Nephron progenitor cell (in vitro differentiated cells): ENCODE data around the gene RANBP9.

Experiments
- DNase-seq: peaks from one replicate; pipeline ENCODE4 v3.0.0; 2021
- H3K27ac Mint-ChIP-seq: 2 replicates; pipeline ENCODE4 v1.8.0; 2021; ENCODE audit warnings: mild to moderate bottlenecking, moderate library complexity, mixed read lengths
- H3K27me3 Mint-ChIP-seq: 2 replicates; pipeline ENCODE4 v1.8.0; 2021; ENCODE audit warnings: mild to moderate bottlenecking, low read depth, mixed read lengths; ENCODE audit not compliant: poor library complexity
- H3K36me3 Mint-ChIP-seq: 2 replicates; pipeline ENCODE4 v1.8.0; 2021; ENCODE audit warnings: low read depth, mixed read lengths
- H3K4me1 Mint-ChIP-seq: 2 replicates; pipeline ENCODE4 v1.8.0; 2021; ENCODE audit warnings: mixed read lengths
- H3K4me3 Mint-ChIP-seq: 2 replicates; pipeline ENCODE4 v1.8.0; 2021; ENCODE audit warnings: mild to moderate bottlenecking, moderate library complexity, mixed read lengths
- H3K9me3 Mint-ChIP-seq: 2 replicates; pipeline ENCODE4 v1.8.0; 2021; ENCODE audit warnings: mild to moderate bottlenecking, moderate library complexity, mixed read lengths
- CTCF ChIP-seq: fragments of 200-600 bp; sonication (generic); IDR thresholded peaks from 2 replicates; pipeline ENCODE4 v1.5.0; 2021; ENCODE audit warnings: antibody characterized with exemption

Gene RANBP9

GRCh38 chr6:13716225-13716954, 4.8 kb upstream of the RANBP9 start:
- peaks cover 14% of the 10 kb centered on the region for H3K4me1 Mint-ChIP-seq

GRCh38 chr6:13715444-13715883, 3.8 kb upstream of the RANBP9 start:
- peaks cover 22% of the 10 kb centered on the region for H3K36me3 Mint-ChIP-seq
- H3K4me3 Mint-ChIP-seq, result no peak overlapping the region
- H3K27ac Mint-ChIP-seq, result no peak overlapping the region
- no peak for TF ChIP-seq CTCF
- H3K27me3 Mint-ChIP-seq, result peaks cover 4% of the 10 kb centered on the region
- peaks cover 30% of the 10 kb centered on the region for H3K9me3 Mint-ChIP-seq
- DNase-seq, result no peak
- H3K4me1 Mint-ChIP-seq, result peaks cover 14% of the 10 kb centered on the region

More at GRCh38 chr6:13716225-13716954, 4.8 kb upstream of the RANBP9 start:
- no peak overlapping the region for H3K4me3 Mint-ChIP-seq
- H3K9me3 Mint-ChIP-seq, result peaks cover 30% of the 10 kb centered on the region
- TF ChIP-seq CTCF, result no peak
- H3K27ac Mint-ChIP-seq, result no peak overlapping the region
- peaks cover 3% of the 10 kb centered on the region for H3K27me3 Mint-ChIP-seq
- no peak for DNase-seq
- H3K36me3 Mint-ChIP-seq, result peaks cover 22% of the 10 kb centered on the region

- no peak for TF ChIP-seq CTCF
- Mint-ChIP-seq H3K27me3 (peaks cover 6% of the 10 kb centered on the region), H3K36me3 (peaks cover 21% of the 10 kb centered on the region), H3K4me3 (peak overlapping the region; percentile 97), H3K27ac (peak overlapping the region; percentile 98), H3K9me3 (peaks cover 19% of the 10 kb centered on the region), H3K4me1 (peaks cover 37% of the 10 kb centered on the region)
- DNase-seq, result no peak
These were observed 914 bp upstream of the RANBP9 start for GRCh38 chr6:13712599-13712898.

GRCh38 chr6:13711324-13711732, 307 bp downstream of the RANBP9 start:
- peaks cover 23% of the 10 kb centered on the region for H3K36me3 Mint-ChIP-seq
- H3K9me3 Mint-ChIP-seq, result peaks cover 11% of the 10 kb centered on the region
- no peak for TF ChIP-seq CTCF
- peaks cover 37% of the 10 kb centered on the region for H3K4me1 Mint-ChIP-seq
- H3K27me3 Mint-ChIP-seq, result peaks cover 6% of the 10 kb centered on the region
- peak overlapping the region; percentile 54 for H3K4me3 Mint-ChIP-seq
- H3K27ac Mint-ChIP-seq, result no peak overlapping the region
- no peak for DNase-seq

- Mint-ChIP-seq H3K4me1 (peaks cover 37% of the 10 kb centered on the region), H3K27me3 (peaks cover 6% of the 10 kb centered on the region), H3K4me3 (peak overlapping the region; percentile 98), H3K9me3 (peaks cover 5% of the 10 kb centered on the region), H3K27ac (peak overlapping the region; percentile 99), H3K36me3 (peaks cover 22% of the 10 kb centered on the region)
- DNase-seq, result peak; percentile 76
- no peak for TF ChIP-seq CTCF
These were observed 897 bp downstream of the RANBP9 start for GRCh38 chr6:13710552-13711323.
